DMS53 (cell line): ENCODE data around the gene SHISAL2A.
A peak's percentile ranks its signal among the peaks of the same experiment; 100 is the strongest.

Source experiments
- DNase-seq: peaks from one replicate; lab custom pipeline; 2025; lab: John Stamatoyannopoulos, UW

Gene SHISAL2A

GRCh38 chr1:52621950-52622349 lies 11.0 kb upstream of the SHISAL2A start:
- no peak for DNase-seq

- no peak for DNase-seq
Measured at GRCh38 chr1:52623812-52624211, 9.2 kb upstream of the SHISAL2A start.

- no peak for DNase-seq
Measured at GRCh38 chr1:52627028-52627427, 5.9 kb upstream of the SHISAL2A start.

GRCh38 chr1:52628614-52629324 lies 4.2 kb upstream of the SHISAL2A start:
- DNase-seq = no peak

GRCh38 chr1:52629325-52629643 lies 3.7 kb upstream of the SHISAL2A start:
- DNase-seq = peak; percentile 49

- no peak for DNase-seq
Measured at GRCh38 chr1:52629667-52630066, 3.3 kb upstream of the SHISAL2A start.

- DNase-seq = no peak
Measured at GRCh38 chr1:52631759-52632331, 1.1 kb upstream of the SHISAL2A start.

- DNase-seq = peak; percentile 87
Measured at GRCh38 chr1:52633291-52633754, 355 bp downstream of the SHISAL2A start.

GRCh38 chr1:52634111-52634510 lies 1.1 kb downstream of the SHISAL2A start:
- DNase-seq = no peak

- peak; percentile 60 for DNase-seq
Measured at GRCh38 chr1:52635321-52636089, 2.5 kb downstream of the SHISAL2A start.

- no peak for DNase-seq
Measured at GRCh38 chr1:52636721-52637695, 4.0 kb downstream of the SHISAL2A start.

GRCh38 chr1:52637946-52638345 lies 5.0 kb downstream of the SHISAL2A start:
- no peak for DNase-seq

GRCh38 chr1:52640697-52641096 lies 7.7 kb downstream of the SHISAL2A start:
- no peak for DNase-seq

- DNase-seq = no peak
Measured at GRCh38 chr1:52641307-52641706, 8.3 kb downstream of the SHISAL2A start.

GRCh38 chr1:52645261-52645660 lies 12.3 kb downstream of the SHISAL2A start:
- no peak for DNase-seq

GRCh38 chr1:52651904-52652303 lies 18.9 kb downstream of the SHISAL2A start:
- DNase-seq = peak; percentile 78

- no peak for DNase-seq
Measured at GRCh38 chr1:52653207-52653849, 20.4 kb downstream of the SHISAL2A start.

GRCh38 chr1:52654063-52654462 lies 21.1 kb downstream of the SHISAL2A start:
- no peak for DNase-seq

- DNase-seq = no peak
Measured at GRCh38 chr1:52657702-52658101, 24.7 kb downstream of the SHISAL2A start.

GRCh38 chr1:52658795-52659194 lies 25.8 kb downstream of the SHISAL2A start:
- DNase-seq = peak; percentile 30

GRCh38 chr1:52659356-52659755 lies 26.4 kb downstream of the SHISAL2A start:
- DNase-seq = peak; percentile 23
